Mesenchymal stem cell (in vitro differentiated cells and primary cell): ENCODE data around the gene SAMD10.

Source experiments
- DNase-seq: peaks from one replicate; pipeline ENCODE4 v3.0.0-alpha.2; 2013
- H2AFZ ChIP-seq: one replicate; pipeline ENCODE4 v1.6.1; 2013; ENCODE audit warnings: low read depth, mild to moderate bottlenecking, control low read depth, inconsistent platforms, low read length, moderate library complexity
- H2AK5ac ChIP-seq: 2 replicates; pipeline ENCODE4 v1.6.1; 2013; ENCODE audit warnings: low read length, moderate library complexity, mild to moderate bottlenecking, inconsistent platforms; ENCODE audit not compliant: severe bottlenecking
- H2BK120ac ChIP-seq: one replicate; pipeline ENCODE4 v1.6.1; 2013; ENCODE audit warnings: low read depth, mild to moderate bottlenecking, inconsistent platforms, low read length, moderate library complexity
- H2BK12ac ChIP-seq, 2 experiments: one replicate each; pipeline ENCODE4 v1.6.1; 2013; ENCODE audit warnings: inconsistent platforms in 2 of 2, low read length in 2 of 2, mild to moderate bottlenecking in 2 of 2, moderate library complexity in 2 of 2, control low read depth in 1 of 2
- H2BK15ac ChIP-seq: one replicate; pipeline ENCODE4 v1.6.1; 2013; ENCODE audit warnings: mild to moderate bottlenecking, low read depth, inconsistent platforms; ENCODE audit not compliant: poor library complexity, severe bottlenecking
- H2BK5ac ChIP-seq: 2 replicates; pipeline ENCODE4 v1.6.1; 2013; ENCODE audit warnings: low read depth, mild to moderate bottlenecking, low read length, control low read depth, inconsistent platforms; ENCODE audit not compliant: poor library complexity, severe bottlenecking
- H3K14ac ChIP-seq, 2 experiments: one replicate each; pipeline ENCODE4 v1.6.1; 2013; ENCODE audit warnings: inconsistent platforms in 2 of 2, low read length in 2 of 2, control low read depth in 1 of 2, mild to moderate bottlenecking in 1 of 2, moderate library complexity in 1 of 2
- H3K18ac ChIP-seq, 2 experiments: one replicate each; pipeline ENCODE4 v1.6.1; 2013; ENCODE audit warnings: inconsistent platforms in 2 of 2, low read length in 2 of 2, control low read depth in 1 of 2, low read depth in 1 of 2, mild to moderate bottlenecking in 1 of 2
- H3K23ac ChIP-seq, 2 experiments: one replicate each; pipeline ENCODE4 v1.6.1; 2013; ENCODE audit warnings: inconsistent platforms in 2 of 2, low read length in 2 of 2, mild to moderate bottlenecking in 2 of 2, moderate library complexity in 2 of 2, control low read depth in 1 of 2
- H3K27ac ChIP-seq: 2 replicates; pipeline ENCODE4 v1.5.1; 2013; ENCODE audit warnings: mild to moderate bottlenecking, moderate library complexity, low read length, control low read depth, inconsistent platforms; ENCODE audit not compliant: poor library complexity, severe bottlenecking
- H3K27me3 ChIP-seq, 2 experiments: 2 replicates each; pipeline versions ENCODE4 v1.6.1 to v1.7.0; 2013; ENCODE audit warnings: low read length in 2 of 2, mild to moderate bottlenecking in 2 of 2, moderate library complexity in 2 of 2, control low read depth in 1 of 2, inconsistent platforms in 1 of 2; ENCODE audit not compliant: control insufficient read depth in 1 of 2, insufficient read depth in 1 of 2
- H3K36me3 ChIP-seq, 2 experiments: 2 replicates each; pipeline versions ENCODE4 v1.6.1 to v1.7.0; 2013; ENCODE audit warnings: low read length in 2 of 2, control low read depth in 1 of 2, inconsistent platforms in 1 of 2, low read depth in 1 of 2, mild to moderate bottlenecking in 1 of 2; ENCODE audit not compliant: insufficient read depth in 2 of 2, control insufficient read depth in 1 of 2
- H3K4ac ChIP-seq, 2 experiments: one replicate each; pipeline ENCODE4 v1.6.1; 2013; ENCODE audit warnings: inconsistent platforms in 2 of 2, low read length in 2 of 2, mild to moderate bottlenecking in 2 of 2, moderate library complexity in 2 of 2, control low read depth in 1 of 2, low read depth in 1 of 2
- H3K4me1 ChIP-seq: 2 replicates; pipeline ENCODE4 v1.6.1; 2013; ENCODE audit warnings: low read depth, low read length, control low read depth; ENCODE audit not compliant: control insufficient read depth, insufficient read depth
- H3K4me2 ChIP-seq: 2 replicates; pipeline ENCODE4 v1.6.1; 2013; ENCODE audit warnings: low read length, mild to moderate bottlenecking, inconsistent platforms; ENCODE audit not compliant: poor library complexity, severe bottlenecking
- H3K4me3 ChIP-seq, 2 experiments: 2 replicates each; pipeline versions ENCODE4 v1.5.1 to v1.7.0; 2013; ENCODE audit warnings: low read length in 2 of 2, mild to moderate bottlenecking in 2 of 2, control low read depth in 1 of 2, low read depth in 1 of 2; ENCODE audit not compliant: insufficient read depth in 1 of 2
- H3K79me1 ChIP-seq: replicated peaks from 2 replicates; pipeline ENCODE4 v1.6.1; 2013; ENCODE audit warnings: mild to moderate bottlenecking, control low read depth, low read length, inconsistent platforms; ENCODE audit not compliant: poor library complexity, severe bottlenecking
- H3K9ac ChIP-seq: 2 replicates; pipeline ENCODE4 v1.7.0; 2013; ENCODE audit warnings: mild to moderate bottlenecking, low read length, moderate library complexity
- H3K9me3 ChIP-seq: 2 replicates; pipeline ENCODE4 v1.7.0; 2013; ENCODE audit warnings: mild to moderate bottlenecking, low read length; ENCODE audit not compliant: control insufficient read depth
- H4K8ac ChIP-seq: one replicate; pipeline ENCODE4 v1.6.1; 2013; ENCODE audit warnings: inconsistent platforms, mild to moderate bottlenecking, low read length, moderate library complexity
- H4K91ac ChIP-seq: one replicate; pipeline ENCODE4 v1.6.1; 2013; ENCODE audit warnings: mild to moderate bottlenecking, low read length, inconsistent platforms
- WGBS: methylation state at CpG from one replicate; pipeline ENCODE4 v1.1.7; 2013; ENCODE audit warnings: mixed read lengths; 5-methylcytosine and 5-hydroxymethylcytosine counted together

Gene SAMD10

GRCh38 chr20:64001607-64002011 lies 22.2 kb upstream of the SAMD10 start:
- Histone ChIP-seq H2BK120ac (no peak overlapping the region), H4K91ac (no peak overlapping the region), H3K23ac (no peak overlapping the region), H3K4me3 (no peak overlapping the region), H3K79me1 (peaks cover 30% of the 10 kb centered on the region), H2BK12ac (no peak overlapping the region), H4K8ac (no peak overlapping the region), H3K27me3 (no peaks in the 10 kb centered on the region), H3K36me3 (peaks cover 74 to 80% of the 10 kb centered on the region in 2 experiments), H2BK5ac (no peak overlapping the region), H3K4me1 (peaks cover 2% of the 10 kb centered on the region), H3K18ac (no peak overlapping the region), H3K4ac (no peak overlapping the region), H3K27ac (no peak overlapping the region), H2BK15ac (no peak overlapping the region), H3K9ac (no peak overlapping the region), H2AFZ (no peak overlapping the region), H3K14ac (no peak overlapping the region), H2AK5ac (no peak overlapping the region), H3K4me2 (no peak overlapping the region), H3K9me3 (no peaks in the 10 kb centered on the region)
- no peak for DNase-seq
- 93% methylated on average over 11 of the region's 11 CpGs for WGBS

- no peak overlapping the region for H4K8ac ChIP-seq
- H3K18ac ChIP-seq, result no peak overlapping the region
- no peaks in the 10 kb centered on the region for H3K9me3 ChIP-seq
- no peak overlapping the region for H3K23ac ChIP-seq
- H2AK5ac ChIP-seq, result no peak overlapping the region
- no peak overlapping the region for H2BK12ac ChIP-seq
- H3K9ac ChIP-seq, result no peak overlapping the region
- H3K79me1 ChIP-seq, result peaks cover 30% of the 10 kb centered on the region
- WGBS, result 98% methylated on average over 12 of the region's 12 CpGs
- H3K27me3 ChIP-seq, result no peaks in the 10 kb centered on the region
- H4K91ac ChIP-seq, result peak overlapping the region; percentile 32
- H2BK15ac ChIP-seq, result no peak overlapping the region
- no peak overlapping the region for H3K27ac ChIP-seq
- no peak for DNase-seq
- no peak overlapping the region for H2BK5ac ChIP-seq
- H3K4me3 ChIP-seq, result no peak overlapping the region
- H3K36me3 ChIP-seq, result peaks cover 76 to 81% of the 10 kb centered on the region in 2 experiments
- H2BK120ac ChIP-seq, result no peak overlapping the region
- H3K4ac ChIP-seq, result no peak overlapping the region
- no peak overlapping the region for H2AFZ ChIP-seq
- peaks cover 2% of the 10 kb centered on the region for H3K4me1 ChIP-seq
- H3K4me2 ChIP-seq, result no peak overlapping the region
- no peak overlapping the region for H3K14ac ChIP-seq
Measured at GRCh38 chr20:64000906-64001305, 21.5 kb upstream of the SAMD10 start.

GRCh38 chr20:63982937-63983336 lies 3.5 kb upstream of the SAMD10 start:
- Histone ChIP-seq H3K4ac (no peak overlapping the region), H2BK120ac (no peak overlapping the region), H3K9ac (peak overlapping the region; percentile 92), H4K91ac (no peak overlapping the region), H3K4me3 (no peak overlapping the region), H3K36me3 (peaks cover 35 to 47% of the 10 kb centered on the region in 2 experiments), H3K27ac (no peak overlapping the region), H3K4me2 (no peak overlapping the region), H3K9me3 (no peaks in the 10 kb centered on the region), H2BK12ac (no peak overlapping the region), H3K79me1 (peaks cover 23% of the 10 kb centered on the region), H3K4me1 (peaks cover 35% of the 10 kb centered on the region), H3K18ac (no peak overlapping the region), H4K8ac (no peak overlapping the region), H2AK5ac (no peak overlapping the region), H2BK15ac (no peak overlapping the region), H3K23ac (no peak overlapping the region), H2AFZ (no peak overlapping the region), H3K14ac (no peak overlapping the region), H3K27me3 (no peaks in the 10 kb centered on the region), H2BK5ac (no peak overlapping the region)
- no peak for DNase-seq
- 94% methylated on average over 14 of the region's 14 CpGs for WGBS

- Histone ChIP-seq H3K79me1 (peaks cover 16% of the 10 kb centered on the region), H3K9ac (peak within 1 kb of the TSS; percentile 92), H3K36me3 (peaks cover 22 to 31% of the 10 kb centered on the region in 2 experiments), H3K4me2 (peak within 1 kb of the TSS; percentile 95), H3K27ac (peak within 1 kb of the TSS; percentile 36), H2BK12ac (peak within 1 kb of the TSS in 1 of 2 experiments; percentile 94), H2AFZ (peak within 1 kb of the TSS; percentile 88), H3K14ac (peak within 1 kb of the TSS in 1 of 2 experiments; percentile 76), H4K8ac (peak within 1 kb of the TSS; percentile 96), H2BK120ac (peak within 1 kb of the TSS; percentile 62), H3K18ac (peak within 1 kb of the TSS; percentile 41 to 77), H2AK5ac (no peak within 1 kb of the TSS), H3K4me3 (peak within 1 kb of the TSS; percentile 77 to 98), H2BK15ac (no peak within 1 kb of the TSS), H2BK5ac (no peak within 1 kb of the TSS), H3K4ac (peak within 1 kb of the TSS; percentile 21 to 86), H3K9me3 (no peaks in the 10 kb centered on the region), H3K23ac (no peak within 1 kb of the TSS), H3K27me3 (no peaks in the 10 kb centered on the region), H3K4me1 (peaks cover 47% of the 10 kb centered on the region), H4K91ac (peak within 1 kb of the TSS; percentile 96)
- DNase-seq, result peak; percentile 94
- 2% methylated on average over 65 of the region's 75 CpGs for WGBS
Measured at GRCh38 chr20:63980806-63981728, 1.6 kb upstream of the SAMD10 start, which contains the start of gene PRPF6. TSS of gene PRPF6 (plus strand) at chr20:63981132. CDS start at chr20:63981246, 114 bp downstream.
